ENCODE results near the gene AJUBA.
"Not testable (repeated sequence)": the region's sequence is repeated elsewhere in the genome, so short reads cannot be mapped to it uniquely, and the experiment has no call there.

Gene AJUBA

GRCh38 chr14:22981090-22981875, 1.1 kb downstream of the AJUBA start:
- no peak for DNase-seq (ENCODE audit: low read depth in 2 of 2)

DNA sequence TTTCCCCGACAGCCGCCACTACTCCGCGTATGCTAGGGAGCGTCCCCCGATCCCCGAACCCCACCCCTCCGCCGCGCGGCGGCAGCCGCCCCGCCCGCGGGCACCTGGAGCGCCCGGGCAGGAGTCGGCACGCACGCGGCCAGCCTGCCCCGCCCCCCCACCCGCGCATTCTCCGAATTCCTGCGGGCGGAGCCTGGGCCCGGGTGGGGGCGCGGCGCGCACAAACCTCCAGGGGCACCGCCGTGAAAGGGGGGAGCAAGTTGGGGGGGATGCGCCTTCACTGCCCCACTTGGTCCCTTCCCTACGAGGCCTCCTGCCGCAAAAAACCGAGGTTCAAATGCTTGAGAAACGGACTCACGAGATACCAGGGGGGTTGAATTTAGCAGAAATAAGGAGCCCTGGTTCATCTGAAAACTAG, 1.7 kb downstream of the AJUBA start:
- DNase-seq (ENCODE audit: low read depth in 2 of 2) = no peak

- no peak for DNase-seq (ENCODE audit: low read depth in 2 of 2)
Observed at GRCh38 chr14:22979748-22980392, 2.5 kb downstream of the AJUBA start.

- DNase-seq (ENCODE audit: low read depth in 2 of 2) = no peak
Observed at GRCh38 chr14:22978981-22979671, 3.2 kb downstream of the AJUBA start.

DNA sequence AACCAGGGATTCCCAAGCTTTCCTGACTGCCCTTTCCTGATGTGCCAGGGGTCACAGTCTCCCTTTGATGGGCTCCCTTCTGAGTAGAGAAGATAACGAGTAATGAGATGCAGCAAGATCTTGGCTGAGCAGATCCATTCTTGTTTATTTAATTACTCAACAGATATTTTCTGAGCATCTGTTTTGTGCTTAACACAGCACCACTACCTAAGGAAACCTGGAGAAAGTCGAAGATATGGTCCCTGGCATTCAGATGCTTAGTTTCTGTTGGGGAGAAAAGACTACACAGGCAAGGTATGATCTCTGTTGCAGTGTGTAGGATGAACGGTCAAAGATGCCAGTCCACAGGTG, 3.9 kb downstream of the AJUBA start:
- DNase-seq (ENCODE audit: low read depth in 2 of 2) = no peak

DNA sequence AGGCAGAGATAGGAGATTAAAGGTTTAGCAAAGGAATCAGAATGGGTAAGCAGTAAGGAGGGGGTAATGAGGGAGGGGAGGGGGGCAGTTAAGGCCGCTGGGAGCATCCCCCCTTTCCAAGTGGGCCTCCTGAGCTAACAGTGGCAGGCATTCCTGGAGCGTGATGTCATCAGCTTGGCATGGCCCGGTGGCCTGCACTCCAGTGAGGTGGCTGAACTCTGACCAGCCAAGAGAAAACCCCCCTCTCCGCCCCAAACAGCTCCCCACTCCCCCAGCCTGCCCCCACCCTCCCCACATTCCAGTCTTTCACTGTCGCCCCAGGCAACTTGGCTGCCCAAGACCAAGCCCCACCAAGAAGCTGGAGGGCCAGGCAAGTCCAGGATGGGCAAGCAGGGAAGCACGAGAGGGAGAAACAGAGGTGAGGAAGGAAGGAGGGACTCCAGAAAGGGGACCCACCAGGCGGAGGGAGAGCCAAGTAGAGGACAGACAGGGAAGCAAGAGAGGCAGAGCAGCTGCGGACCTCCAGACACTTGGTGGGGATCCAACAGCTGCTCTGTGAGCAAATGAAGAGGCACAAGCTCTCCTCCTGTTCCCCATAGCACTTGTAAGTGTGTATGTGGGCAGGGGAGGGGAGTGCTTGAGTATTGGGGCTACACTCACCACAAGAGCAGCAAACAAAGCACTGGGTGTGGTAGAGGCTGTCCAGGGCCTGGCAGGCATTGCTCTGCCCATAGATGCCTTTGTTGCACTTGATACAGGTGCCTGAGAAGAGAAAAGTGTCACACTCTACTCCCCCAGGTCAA, 4.5 kb downstream of the AJUBA start:
- no peak for DNase-seq (ENCODE audit: low read depth in 2 of 2)

DNA sequence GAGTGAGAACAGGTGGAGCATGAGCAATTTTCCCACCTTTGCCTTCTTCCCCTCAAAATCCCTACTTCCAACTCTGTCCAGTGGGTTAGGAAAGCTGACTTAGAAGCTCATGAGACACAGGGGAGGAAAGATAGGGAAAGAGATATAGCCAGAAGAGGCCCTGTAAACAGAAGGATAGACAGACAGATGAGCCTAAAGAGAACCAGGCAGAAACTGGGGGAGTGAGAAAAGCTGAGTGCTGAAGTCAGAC, 5.0 kb downstream of the AJUBA start:
- DNase-seq (ENCODE audit: low read depth in 2 of 2) = no peak

- no peak for DNase-seq (ENCODE audit: low read depth in 2 of 2)
Observed at GRCh38 chr14:22976620-22977433, 5.5 kb downstream of the AJUBA start.

- DNase-seq (ENCODE audit: low read depth in 2 of 2) = no peak
Observed at GRCh38 chr14:22974530-22975313, 7.6 kb downstream of the AJUBA start.

GRCh38 chr14:22973217-22974032, 8.9 kb downstream of the AJUBA start:
- DNase-seq (ENCODE audit: low read depth in 2 of 2) = no peak

- no peak for DNase-seq (ENCODE audit: low read depth in 2 of 2)
Observed at GRCh38 chr14:22972313-22972930, 9.9 kb downstream of the AJUBA start.

DNA sequence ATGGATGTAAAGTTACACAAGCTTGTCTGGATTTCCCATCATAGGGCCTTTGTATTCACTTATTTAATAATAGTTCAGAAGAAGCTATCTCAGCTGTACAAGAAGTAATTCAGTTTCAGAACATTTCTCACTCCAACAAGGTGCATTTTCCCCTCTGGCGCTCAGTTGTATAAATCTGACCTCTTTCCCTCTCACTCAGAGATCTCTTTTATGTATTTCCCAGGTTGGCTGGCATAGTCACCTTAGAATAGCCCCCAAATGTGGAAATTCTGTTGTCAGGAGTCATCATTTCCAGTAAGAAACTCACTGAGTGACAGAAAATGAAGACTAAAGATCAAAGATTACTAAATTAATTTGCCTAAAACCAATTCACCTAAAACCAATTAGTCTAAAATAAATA, 11.2 kb downstream of the AJUBA start:
- DNase-seq (ENCODE audit: low read depth in 2 of 2) = no peak

- no peak for DNase-seq (ENCODE audit: low read depth in 2 of 2)
Observed at GRCh38 chr14:22966783-22967269, 15.5 kb downstream of the AJUBA start.

GRCh38 chr14:22965916-22966782, 16.2 kb downstream of the AJUBA start:
- DNase-seq (ENCODE audit: low read depth in 2 of 2) = not testable (repeated sequence)

GRCh38 chr14:22962061-22962676, 20.2 kb downstream of the AJUBA start:
- no peak for DNase-seq (ENCODE audit: low read depth in 2 of 2)

DNA sequence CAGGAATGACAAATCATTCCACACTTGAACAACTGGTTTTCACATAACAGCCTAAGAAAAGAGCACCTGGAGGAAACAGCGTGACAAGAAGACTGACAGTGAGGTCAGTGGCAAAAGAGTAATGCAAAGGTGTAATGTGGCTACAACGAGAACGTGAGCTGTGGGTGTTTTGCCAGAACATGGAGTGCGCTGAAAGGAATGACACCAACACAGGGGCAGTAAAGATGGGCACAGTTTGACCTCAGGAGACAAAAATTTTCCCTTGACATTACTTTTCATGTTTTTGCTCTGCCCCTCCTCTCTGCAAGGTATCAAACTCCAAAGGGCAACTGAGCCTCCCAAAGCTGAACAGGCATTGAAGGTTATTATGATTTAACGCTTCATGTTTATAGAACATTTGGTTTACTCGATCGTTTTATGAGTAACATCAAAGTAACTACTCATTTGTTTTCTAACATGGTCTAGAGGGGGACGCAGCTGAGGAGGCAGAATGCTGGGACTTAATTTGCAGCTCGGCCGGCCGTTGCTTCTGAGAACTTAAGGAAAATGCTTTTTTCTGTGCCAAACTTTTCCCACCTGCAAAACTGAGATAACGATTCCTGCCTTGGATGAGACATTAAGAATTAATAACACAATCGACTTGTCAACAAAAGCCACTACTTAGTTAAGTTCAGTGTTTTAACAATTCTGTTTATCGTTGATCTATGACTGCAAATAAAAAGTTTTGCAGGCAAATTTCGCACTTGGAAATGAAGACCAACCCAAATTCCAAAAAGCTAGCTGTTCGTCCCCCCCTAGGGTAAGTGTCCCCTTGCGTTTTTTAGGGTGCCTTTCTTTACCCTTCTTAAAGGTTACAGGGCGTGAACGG, 26.4 kb downstream of the AJUBA start:
- DNase-seq (ENCODE audit: low read depth in 2 of 2) = no peak

DNA sequence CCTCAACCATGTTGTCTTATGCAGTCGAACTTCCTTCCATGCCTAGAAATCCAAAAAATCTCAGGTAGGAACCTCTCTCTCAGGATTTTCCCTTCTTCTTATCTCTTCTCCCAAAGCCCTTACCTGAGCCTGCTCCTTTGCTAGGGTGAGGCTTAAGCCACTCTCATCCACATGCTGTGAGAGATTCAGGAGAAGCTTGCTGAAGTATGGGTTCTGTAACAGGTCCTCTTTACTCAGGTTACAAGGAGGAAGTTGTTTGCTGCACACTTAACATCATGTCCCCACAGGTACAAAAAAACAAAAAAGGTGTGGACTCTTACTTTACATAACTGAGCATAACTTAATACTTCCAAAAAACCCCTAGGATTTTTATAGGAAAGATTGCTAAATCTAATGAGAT, 29.9 kb downstream of the AJUBA start:
- no peak for DNase-seq (ENCODE audit: low read depth in 2 of 2)
